GM12872 (cell line): ENCODE measurements around the gene INF2.

Experiments
- TF ChIP-seq, protein P1 (sequence below): IDR thresholded peaks from 3 replicates; pipeline ENCODE4 v1.5.1; 2011; ENCODE audit warnings: low read depth, mild to moderate bottlenecking, low read length, moderate library complexity; ENCODE audit not compliant: insufficient read depth

Gene INF2

DNA sequence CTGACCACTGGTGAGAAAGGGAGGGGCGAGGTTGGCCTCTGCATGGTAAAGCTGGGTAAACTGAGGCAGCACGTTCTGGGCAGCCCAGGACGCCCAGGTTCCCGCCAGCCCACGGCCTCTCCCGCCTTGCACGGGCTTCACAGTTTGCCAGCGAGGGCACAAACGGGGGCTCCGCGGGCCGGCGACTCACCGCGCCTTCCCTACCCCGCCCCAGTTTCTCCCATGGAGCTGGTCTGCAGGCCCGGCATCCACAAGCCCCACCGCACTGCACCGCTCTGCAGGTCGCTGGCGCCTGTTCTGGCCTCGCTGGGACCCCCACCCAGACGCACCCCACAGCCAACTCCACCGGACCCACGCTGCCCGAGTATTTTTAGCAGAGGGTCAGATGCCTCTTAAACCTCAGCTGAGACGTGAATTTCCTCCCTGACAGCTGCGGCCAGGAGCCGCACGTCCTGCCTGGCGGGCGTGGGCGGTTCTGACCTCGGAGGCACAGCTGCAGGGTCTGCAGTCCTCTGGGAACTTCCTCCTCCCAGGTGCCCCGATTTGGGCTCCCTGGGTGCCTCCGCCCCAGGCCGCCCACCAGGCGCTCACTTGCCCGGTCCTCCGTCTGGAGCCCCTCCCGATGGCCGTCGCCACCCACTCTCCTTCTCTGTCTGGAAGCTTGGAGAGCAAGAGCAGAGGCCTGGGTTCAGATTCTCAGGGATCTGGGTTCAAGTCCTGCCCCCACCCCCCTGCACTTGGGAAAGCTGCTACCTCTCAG lies 29.5 kb upstream of the INF2 start:
- TF ChIP-seq, protein P1, sequence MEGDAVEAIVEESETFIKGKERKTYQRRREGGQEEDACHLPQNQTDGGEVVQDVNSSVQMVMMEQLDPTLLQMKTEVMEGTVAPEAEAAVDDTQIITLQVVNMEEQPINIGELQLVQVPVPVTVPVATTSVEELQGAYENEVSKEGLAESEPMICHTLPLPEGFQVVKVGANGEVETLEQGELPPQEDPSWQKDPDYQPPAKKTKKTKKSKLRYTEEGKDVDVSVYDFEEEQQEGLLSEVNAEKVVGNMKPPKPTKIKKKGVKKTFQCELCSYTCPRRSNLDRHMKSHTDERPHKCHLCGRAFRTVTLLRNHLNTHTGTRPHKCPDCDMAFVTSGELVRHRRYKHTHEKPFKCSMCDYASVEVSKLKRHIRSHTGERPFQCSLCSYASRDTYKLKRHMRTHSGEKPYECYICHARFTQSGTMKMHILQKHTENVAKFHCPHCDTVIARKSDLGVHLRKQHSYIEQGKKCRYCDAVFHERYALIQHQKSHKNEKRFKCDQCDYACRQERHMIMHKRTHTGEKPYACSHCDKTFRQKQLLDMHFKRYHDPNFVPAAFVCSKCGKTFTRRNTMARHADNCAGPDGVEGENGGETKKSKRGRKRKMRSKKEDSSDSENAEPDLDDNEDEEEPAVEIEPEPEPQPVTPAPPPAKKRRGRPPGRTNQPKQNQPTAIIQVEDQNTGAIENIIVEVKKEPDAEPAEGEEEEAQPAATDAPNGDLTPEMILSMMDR, result no peak

DNA sequence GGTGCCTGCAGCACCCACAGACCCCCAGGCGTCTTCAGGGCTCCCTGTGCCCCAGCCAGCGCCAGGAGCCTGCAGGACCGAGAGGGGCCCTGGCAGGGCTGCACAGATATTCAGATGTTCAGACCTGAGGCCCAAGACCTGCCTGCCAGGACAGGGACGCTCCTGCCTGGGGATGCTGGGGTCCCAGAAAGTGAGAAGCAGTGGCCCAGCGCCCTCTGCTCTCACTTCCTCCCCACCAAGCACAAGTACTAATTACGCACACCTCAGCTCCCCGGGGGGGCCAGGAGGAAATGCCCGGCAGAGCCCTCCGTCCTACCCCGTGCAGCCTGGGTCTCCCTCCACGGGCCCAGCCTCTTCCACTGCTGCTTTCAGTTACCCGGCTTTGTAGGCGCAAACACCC lies 28.8 kb upstream of the INF2 start:
- TF ChIP-seq, protein P1, result no peak

DNA sequence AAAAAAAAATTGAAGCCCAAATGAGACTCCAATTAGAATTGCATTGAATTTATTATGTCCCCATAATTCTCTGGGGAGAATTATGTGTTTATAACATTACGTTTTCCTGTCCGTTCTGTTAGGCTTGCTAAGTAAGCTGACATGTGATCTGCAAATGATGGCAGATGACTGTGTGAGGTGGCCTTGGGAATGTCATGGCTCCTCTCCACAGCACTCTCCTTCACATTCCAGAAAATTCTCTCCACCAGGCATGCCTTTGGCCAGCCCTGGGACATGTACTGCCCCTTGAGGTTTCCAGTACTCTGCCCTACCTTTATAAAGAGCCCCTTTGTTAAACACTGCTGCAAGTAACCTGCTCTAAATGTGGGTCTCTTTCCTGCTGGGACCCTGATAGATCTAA lies 28.3 kb upstream of the INF2 start:
- TF ChIP-seq, protein P1, result no peak

DNA sequence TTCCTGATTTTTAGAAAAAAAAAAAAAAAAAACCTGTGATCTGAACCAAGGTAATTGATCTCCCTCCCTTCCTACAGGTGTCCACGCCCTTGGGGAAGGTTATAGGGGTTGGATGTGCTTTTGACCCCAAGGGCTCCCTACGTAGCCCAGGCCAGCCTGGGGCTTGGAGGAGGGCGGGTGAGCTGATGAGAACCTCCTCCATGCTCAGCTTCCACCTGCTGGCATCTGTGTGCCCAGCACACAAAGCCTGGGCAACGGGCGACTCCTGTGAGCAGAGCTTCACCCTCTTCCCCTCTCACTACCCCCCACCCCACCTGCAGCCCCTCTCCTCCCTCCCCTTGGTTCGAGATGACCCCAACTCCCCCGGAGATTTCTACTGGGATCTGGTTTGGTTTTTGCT lies 25.3 kb upstream of the INF2 start:
- TF ChIP-seq, protein P1, result no peak

DNA sequence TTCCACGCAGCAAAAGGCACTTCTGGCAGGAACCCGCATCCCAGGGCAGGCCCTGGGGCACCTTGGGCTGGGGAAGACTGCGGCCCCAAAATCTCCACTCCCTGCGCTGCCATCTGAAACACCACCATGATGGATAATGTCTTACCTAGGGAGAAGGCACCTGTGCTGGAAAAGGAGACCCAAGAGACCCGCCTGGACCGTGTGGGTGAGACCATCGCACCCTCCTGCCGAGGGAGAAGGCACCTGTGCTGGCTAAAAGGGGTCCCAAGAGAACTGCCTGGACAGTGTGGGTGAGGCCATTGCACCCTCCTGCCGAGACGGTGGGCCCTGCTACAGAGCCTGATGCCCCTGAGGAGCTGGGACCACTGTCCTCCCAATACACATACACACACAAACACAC lies 24.8 kb upstream of the INF2 start:
- TF ChIP-seq, protein P1, result no peak

DNA sequence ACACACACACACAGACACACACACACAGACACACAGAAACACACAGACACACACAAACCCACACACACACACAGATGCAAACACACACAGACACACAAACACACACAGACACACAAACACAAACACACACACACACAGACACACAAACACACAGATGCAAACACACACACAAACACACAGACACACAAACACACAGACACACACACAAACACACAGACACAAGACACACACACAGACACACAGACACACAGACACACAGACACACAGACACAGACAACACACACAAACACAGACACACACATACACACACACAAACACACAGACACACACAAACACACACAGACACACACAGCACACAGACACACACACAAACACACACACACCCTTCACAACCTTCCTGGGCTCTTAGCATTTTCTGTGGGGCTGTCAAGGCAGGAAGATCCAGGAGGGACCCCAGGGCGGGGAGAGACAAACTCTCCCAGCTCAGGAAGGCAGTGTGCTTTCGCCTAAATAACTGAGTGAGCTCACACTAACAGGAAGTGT lies 24.2 kb upstream of the INF2 start:
- TF ChIP-seq, protein P1, result no peak

DNA sequence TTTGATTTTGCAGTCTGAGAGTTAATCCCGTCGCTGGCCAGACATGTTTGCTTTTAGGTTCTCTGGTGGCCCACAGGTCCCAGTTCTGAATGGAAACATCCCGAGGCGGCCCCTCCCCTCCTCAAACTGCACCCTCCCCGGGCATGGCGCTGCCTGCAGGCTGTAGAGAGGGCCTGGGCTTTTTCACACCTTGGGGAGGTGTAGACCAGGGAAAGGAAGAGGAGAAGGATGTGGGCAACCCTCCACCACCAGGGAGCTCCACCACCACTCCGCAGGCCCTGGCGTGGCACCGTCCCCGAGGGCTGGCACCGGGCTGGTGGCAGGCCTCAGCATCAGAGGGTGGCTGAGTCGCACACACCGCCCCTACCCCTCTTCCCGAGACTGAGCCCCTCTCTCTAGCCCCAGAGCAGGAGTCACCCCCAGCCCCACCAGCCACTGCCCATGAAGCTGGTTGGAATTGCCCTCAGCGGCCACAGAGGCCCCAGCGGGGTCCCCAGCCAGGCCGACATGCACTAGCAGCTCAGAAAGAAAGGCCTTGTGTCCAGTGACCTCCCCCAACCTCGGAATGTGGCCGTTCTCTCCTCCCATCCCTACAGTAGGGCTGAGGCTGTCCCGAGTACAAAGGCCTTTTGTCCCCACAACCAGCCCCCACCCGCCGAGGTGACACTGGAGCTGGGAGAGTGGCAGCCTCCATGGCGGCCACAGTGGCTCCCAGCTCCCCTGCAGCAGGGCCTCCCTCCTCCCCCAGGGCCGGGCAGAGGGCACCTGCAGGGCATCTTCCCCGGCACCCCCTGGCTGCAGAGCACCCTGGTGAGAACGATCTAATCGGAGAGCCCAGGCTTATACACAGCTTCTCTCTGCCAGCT lies 23.5 kb upstream of the INF2 start:
- TF ChIP-seq, protein P1, result peak; percentile 50
